K562 (cell line): Measurements from ENCODE around the gene DHX29. TPM values are rescaled to one million over a fixed set of nuclear protein-coding genes. Genes with fewer than 3 reads are reported as not detected.

Source experiments
- CXXC5 ChIP-seq: fragments of 250-450 bp; sonication (Bioruptor Pico); IDR thresholded peaks from 2 replicates; pipeline ENCODE4 v1.8.0; 2022; ENCODE audit warnings: inconsistent platforms, mild to moderate bottlenecking, moderate library complexity
- RBFOX2 ChIP-seq: fragments of 200-400 bp; formaldehyde crosslinking; IDR thresholded peaks from 2 replicates; pipeline ENCODE4 v1.6.1; 2017; ENCODE audit warnings: low read depth, mild to moderate bottlenecking, low read length, moderate library complexity
- SIN3A ChIP-seq, 2 experiments: fragments of 150-350 bp in 1 of 2; IDR thresholded peaks; 2 replicates each; pipeline ENCODE4 v1.6.1; 2011 to 2016; ENCODE audit warnings: borderline replicate concordance in 2 of 2, low read depth in 2 of 2, low read length in 2 of 2, mild to moderate bottlenecking in 2 of 2, moderate library complexity in 2 of 2; ENCODE audit not compliant: control insufficient read depth in 1 of 2
- SMARCA4 ChIP-seq: fragments of 450-650 bp; IDR thresholded peaks from 2 replicates; pipeline ENCODE4 v1.6.1; 2016
- SMARCE1 ChIP-seq: fragments of 450-650 bp; IDR thresholded peaks from 2 replicates; pipeline ENCODE4 v1.7.1; 2016; ENCODE audit warnings: mild to moderate bottlenecking
- XRCC3 ChIP-seq: fragments of 450-650 bp; IDR thresholded peaks from 2 replicates; pipeline ENCODE4 v1.6.1; 2017; ENCODE audit warnings: mild to moderate bottlenecking, moderate library complexity
- ZC3H11A ChIP-seq: IDR thresholded peaks from 2 replicates; pipeline ENCODE4 v1.6.1; 2012; ENCODE audit warnings: low read depth, low read length, improper control_type of control experiment
- ZFP91 ChIP-seq: sonication (generic); formaldehyde crosslinking; IDR thresholded peaks from 2 replicates; pipeline ENCODE4 v1.8.0; 2022; ENCODE audit warnings: mild to moderate bottlenecking, missing genetic modification reagents
- ZKSCAN1 ChIP-seq: fragments of 150-350 bp; IDR thresholded peaks from 2 replicates; pipeline ENCODE4 v1.6.1; 2016; ENCODE audit warnings: low read depth, low read length
- ZNF586 ChIP-seq: fragments of 450-650 bp; formaldehyde crosslinking; conservative IDR thresholded peaks from 2 replicates; pipeline ENCODE4 v1.4.0; 2020; ENCODE audit warnings: mild to moderate bottlenecking, moderate library complexity
- polyA plus RNA-seq, 8 experiments: library from polyadenylated mRNA; depleted of rRNA in 4 of 8; stranded (reverse) in 5 of 8; unstranded in 3 of 8; fragments of >200 nt; fragmentation: Nextera tagmentation in 2 of 8; fragmentation: Illumina TruSeq in 1 of 8; extraction: Ambion mirVana in 2 of 8; extraction: Trizol in 1 of 8; gene quantifications; 2 replicates each; pipeline versions ENCODE4 v1.2.1 to v1.2.3, GENCODE V29; 2011 to 2014; ENCODE audit warnings: inconsistent platforms in 1 of 8, missing spikeins in 1 of 8
- total RNA-seq, 7 experiments: library from RNA; depleted of rRNA in 6 of 7; stranded (reverse); fragments of >200 nt in 6 of 7; fragmentation: Illumina TruSeq in 2 of 7; extraction: Trizol in 2 of 7; gene quantifications; 2 replicates each; pipeline versions ENCODE4 v1.2.1 to v1.2.3, GENCODE V29; 2011 to 2021; ENCODE audit warnings: low replicate concordance in 1 of 7
- TF ChIP-seq, protein P1 (sequence below), 2 experiments: fragments of 450-650 bp; conservative IDR thresholded peaks; 2 replicates each; pipeline ENCODE4 v1.6.1; 2017; ENCODE audit warnings: mild to moderate bottlenecking in 2 of 2, moderate library complexity in 2 of 2
- TF ChIP-seq, protein P2 (sequence below): fragments of 250-450 bp; sonication (Bioruptor Pico); IDR thresholded peaks from 2 replicates; pipeline ENCODE4 v1.9.0; 2021; ENCODE audit warnings: mild to moderate bottlenecking
- TF ChIP-seq, protein P3 (sequence below): IDR thresholded peaks from 2 replicates; pipeline ENCODE4 v1.6.1; 2011; ENCODE audit warnings: borderline replicate concordance, low read depth, mild to moderate bottlenecking, moderate library complexity, low read length; ENCODE audit not compliant: insufficient read depth, poor library complexity, severe bottlenecking

Gene DHX29
- total and polyA plus RNA-seq, 9 of the 15 experiments (the other 6 are each of a cell fraction or from before 2014, with no cell fraction given) = 7.5 to 42.1 (median 25.0) TPM

DNA sequence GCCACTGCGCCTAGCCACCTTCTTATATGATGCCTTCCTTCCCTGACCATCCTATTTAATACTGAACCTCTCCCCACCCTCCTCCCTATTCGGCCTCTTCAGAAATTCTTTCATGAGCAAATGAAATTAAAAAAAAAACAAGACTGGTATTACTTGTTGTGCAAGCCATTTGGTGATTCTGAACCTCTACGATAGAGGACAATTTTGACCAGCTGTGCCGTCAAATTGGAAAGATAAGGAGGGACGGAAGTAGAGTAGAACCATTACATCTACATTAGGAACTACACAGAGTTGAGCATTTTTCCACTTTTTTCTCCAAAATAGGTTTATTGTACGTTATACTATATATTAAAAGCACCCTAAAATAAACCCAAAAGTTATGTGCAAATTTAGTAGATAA lies 2.9 kb downstream of the DHX29 start (continued):
- TF ChIP-seq ZKSCAN1 (no peak), SMARCA4 (peak; percentile 83), ZNF586 (CRISPR knock-in tag) (no peak), ZFP91 (CRISPR knock-in tag) (no peak), SMARCE1 (peak; percentile 53; the same call in 1 of the 2 replicates), ZC3H11A (no peak), CXXC5 (CRISPR knock-in tag) (peak; percentile 45), RBFOX2 (no peak), XRCC3 (no peak), SIN3A (IDR thresholded peaks at IDR 0.05; ENCODE audit: borderline replicate concordance in 2 of 2, control insufficient read depth in 1 of 2, low read depth in 2 of 2, low read length in 2 of 2) (peak; percentile 69 to 78; a peak in 2 of 4 replicates)
- TF ChIP-seq, protein P1, sequence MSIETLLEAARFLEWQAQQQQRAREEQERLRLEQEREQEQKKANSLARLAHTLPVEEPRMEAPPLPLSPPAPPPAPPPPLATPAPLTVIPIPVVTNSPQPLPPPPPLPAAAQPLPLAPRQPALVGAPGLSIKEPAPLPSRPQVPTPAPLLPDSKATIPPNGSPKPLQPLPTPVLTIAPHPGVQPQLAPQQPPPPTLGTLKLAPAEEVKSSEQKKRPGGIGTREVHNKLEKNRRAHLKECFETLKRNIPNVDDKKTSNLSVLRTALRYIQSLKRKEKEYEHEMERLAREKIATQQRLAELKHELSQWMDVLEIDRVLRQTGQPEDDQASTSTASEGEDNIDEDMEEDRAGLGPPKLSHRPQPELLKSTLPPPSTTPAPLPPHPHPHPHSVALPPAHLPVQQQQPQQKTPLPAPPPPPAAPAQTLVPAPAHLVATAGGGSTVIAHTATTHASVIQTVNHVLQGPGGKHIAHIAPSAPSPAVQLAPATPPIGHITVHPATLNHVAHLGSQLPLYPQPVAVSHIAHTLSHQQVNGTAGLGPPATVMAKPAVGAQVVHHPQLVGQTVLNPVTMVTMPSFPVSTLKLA (conservative IDR thresholded peaks at IDR 0.05) = 0 out of 4 replicates have a peak, but pooled peaks of 1 of the 2 experiments have one; percentile 27
- TF ChIP-seq, protein P2, sequence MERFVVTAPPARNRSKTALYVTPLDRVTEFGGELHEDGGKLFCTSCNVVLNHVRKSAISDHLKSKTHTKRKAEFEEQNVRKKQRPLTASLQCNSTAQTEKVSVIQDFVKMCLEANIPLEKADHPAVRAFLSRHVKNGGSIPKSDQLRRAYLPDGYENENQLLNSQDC (CRISPR knock-in tag) = no peak
- TF ChIP-seq, protein P3, sequence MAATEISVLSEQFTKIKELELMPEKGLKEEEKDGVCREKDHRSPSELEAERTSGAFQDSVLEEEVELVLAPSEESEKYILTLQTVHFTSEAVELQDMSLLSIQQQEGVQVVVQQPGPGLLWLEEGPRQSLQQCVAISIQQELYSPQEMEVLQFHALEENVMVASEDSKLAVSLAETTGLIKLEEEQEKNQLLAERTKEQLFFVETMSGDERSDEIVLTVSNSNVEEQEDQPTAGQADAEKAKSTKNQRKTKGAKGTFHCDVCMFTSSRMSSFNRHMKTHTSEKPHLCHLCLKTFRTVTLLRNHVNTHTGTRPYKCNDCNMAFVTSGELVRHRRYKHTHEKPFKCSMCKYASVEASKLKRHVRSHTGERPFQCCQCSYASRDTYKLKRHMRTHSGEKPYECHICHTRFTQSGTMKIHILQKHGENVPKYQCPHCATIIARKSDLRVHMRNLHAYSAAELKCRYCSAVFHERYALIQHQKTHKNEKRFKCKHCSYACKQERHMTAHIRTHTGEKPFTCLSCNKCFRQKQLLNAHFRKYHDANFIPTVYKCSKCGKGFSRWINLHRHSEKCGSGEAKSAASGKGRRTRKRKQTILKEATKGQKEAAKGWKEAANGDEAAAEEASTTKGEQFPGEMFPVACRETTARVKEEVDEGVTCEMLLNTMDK = no peak
